K562 (cell line): ENCODE measurements around the gene FOXA3. TPM values are rescaled to one million over a fixed set of nuclear protein-coding genes. Genes with fewer than 3 reads are reported as not detected.

Experiments
- ATAC-seq: fragments of 200-7000 bp; cut with Tn5 transposase; 3 replicates; pipeline ENCODE4 v1.9.1; 2020; ENCODE audit warnings: moderate library complexity
- BruUV-seq: library from RNA; stranded (reverse); fragments of 400-500 nt; replicated peaks from 2 replicates; lab custom pipeline; 2021; lab: Mats Ljungman, UMichigan
- CTCF ChIA-PET: fragments of 300-600 bp; formaldehyde crosslinking; extraction: SDS; loops from one replicate; lab custom pipeline; 2021; ENCODE audit warnings: low intra/inter-chr PET ratio; lab: Yijun Ruan, JAX
- POLR2A ChIA-PET: fragments of 300-600, 350-650 bp; sonication (Branson Sonifier 250); formaldehyde crosslinking; extraction: SDS; loops from one replicate; lab custom pipeline; 2021; ENCODE audit warnings: antibody characterized with exemption, inconsistent platforms; lab: Yijun Ruan, JAX
- DNase-seq, 4 experiments: peaks; one replicate each; pipeline versions ENCODE4 v3.0.0 to v3.0.0-alpha.2; 2011 to 2018; ENCODE audit warnings: low spot score in 3 of 4, mixed read lengths in 3 of 4; ENCODE audit errors: extremely low read depth in 1 of 4
- FAIRE-seq: peaks from 2 replicates; lab custom pipeline; 2011; peaks lifted over from hg19 to GRCh38; lab: Jason Lieb, UNC
- H2AFZ ChIP-seq: 2 replicates; pipeline ENCODE4 v1.6.0; 2011; ENCODE audit warnings: low read depth, low read length, control low read depth, inconsistent platforms
- H3K27ac ChIP-seq: fragments of 200-600 bp; 3 replicates; pipeline ENCODE4 v1.8.0; 2011; ENCODE audit warnings: low read depth, mild to moderate bottlenecking, control low read depth, inconsistent platforms, low read length, moderate library complexity, mixed read lengths; ENCODE audit errors: extremely low read depth
- H3K27me3 ChIP-seq, 2 experiments: fragments of 300-600 bp in 1 of 2; 2 replicates in 1 of 2; 3 replicates in 1 of 2; pipeline versions ENCODE4 v1.6.0 to v1.8.0; 2011; ENCODE audit warnings: inconsistent platforms in 2 of 2, low read length in 2 of 2, mild to moderate bottlenecking in 1 of 2, mixed read lengths in 1 of 2, moderate library complexity in 1 of 2; ENCODE audit not compliant: control insufficient read depth in 2 of 2, insufficient read depth in 2 of 2
- H3K36me3 ChIP-seq: fragments of 300-600 bp; 3 replicates; pipeline ENCODE4 v1.8.0; 2011; ENCODE audit warnings: mild to moderate bottlenecking, low read length, inconsistent platforms; ENCODE audit not compliant: control insufficient read depth, insufficient read depth
- H3K4me1 ChIP-seq, 2 experiments: fragments of 200-600 bp in 1 of 2; replicated peaks in 1 of 2; 2 replicates in 1 of 2; 3 replicates in 1 of 2; pipeline versions ENCODE4 v1.5.1 to v1.8.0; 2011; ENCODE audit warnings: inconsistent platforms in 2 of 2, low read length in 2 of 2, mild to moderate bottlenecking in 1 of 2, mixed read lengths in 1 of 2, moderate library complexity in 1 of 2; ENCODE audit not compliant: control insufficient read depth in 2 of 2, insufficient read depth in 2 of 2
- H3K4me2 ChIP-seq: 2 replicates; pipeline ENCODE4 v1.6.1; 2011; ENCODE audit warnings: low read length, control low read depth, inconsistent platforms, mixed read lengths; ENCODE audit not compliant: insufficient read depth
- H3K4me3 ChIP-seq: fragments of 200-600 bp; sonication (generic), shearing (Covaris generic); 2 replicates; pipeline ENCODE4 v1.5.1; 2016; ENCODE audit warnings: control low read depth, inconsistent platforms
- H3K79me2 ChIP-seq: fragments of 200-600 bp; 3 replicates; pipeline ENCODE4 v1.8.0; 2011; ENCODE audit warnings: low read length, inconsistent platforms; ENCODE audit not compliant: control insufficient read depth, insufficient read depth
- H3K9ac ChIP-seq, 2 experiments: 2 replicates each; pipeline versions ENCODE4 v1.6.0 to v1.6.1; 2011; ENCODE audit warnings: low read depth in 2 of 2, low read length in 2 of 2, control low read depth in 1 of 2, inconsistent platforms in 1 of 2, mild to moderate bottlenecking in 1 of 2, mixed read lengths in 1 of 2; ENCODE audit not compliant: insufficient read depth in 1 of 2
- H3K9me1 ChIP-seq: one replicate; pipeline ENCODE4 v1.6.0; 2011; ENCODE audit warnings: inconsistent platforms, mild to moderate bottlenecking, low read length, moderate library complexity; ENCODE audit not compliant: control insufficient read depth, insufficient read depth
- H3K9me3 ChIP-seq: replicated peaks from 2 replicates; pipeline ENCODE4 v1.5.1; 2011; ENCODE audit warnings: low read depth, low read length, inconsistent platforms; ENCODE audit not compliant: control insufficient read depth, insufficient read depth
- H4K20me1 ChIP-seq: replicated peaks from 2 replicates; pipeline ENCODE4 v1.6.1; 2011; ENCODE audit warnings: low read length, inconsistent platforms, mixed read lengths; ENCODE audit not compliant: control insufficient read depth, insufficient read depth
- ARHGAP35 ChIP-seq: fragments of 450-650 bp; IDR thresholded peaks from 2 replicates; pipeline ENCODE4 v1.6.1; 2018; ENCODE audit not compliant: partially characterized antibody
- CBX1 ChIP-seq: sonication (generic); IDR thresholded peaks from 2 replicates; pipeline ENCODE4 v1.6.1; 2016; ENCODE audit warnings: antibody characterized with exemption, low read depth, mild to moderate bottlenecking
- CSDE1 ChIP-seq, 2 experiments: fragments of 450-650 bp; IDR thresholded peaks; 2 replicates each; pipeline ENCODE4 v1.6.1; 2016; ENCODE audit warnings: mild to moderate bottlenecking in 1 of 2
- DACH1 ChIP-seq: fragments of 450-650 bp; IDR thresholded peaks from 2 replicates; pipeline ENCODE4 v1.6.1; 2018; ENCODE audit not compliant: partially characterized antibody
- GABPA ChIP-seq: fragments of 200-800 bp; sonication (Bioruptor generic); conservative IDR thresholded peaks from 2 replicates; pipeline ENCODE4 v1.6.1; 2016; ENCODE audit warnings: low read depth, missing genetic modification characterization, missing compliant biosample characterization
- GTF2A2 ChIP-seq: IDR thresholded peaks from 2 replicates; pipeline ENCODE4 v1.6.1; 2016; ENCODE audit warnings: mild to moderate bottlenecking, missing genetic modification characterization, missing compliant biosample characterization
- HDAC1 ChIP-seq, 2 experiments: fragments of 450-650 bp; IDR thresholded peaks; 2 replicates each; pipeline ENCODE4 v1.6.1; 2016 to 2017; ENCODE audit warnings: inconsistent platforms in 1 of 2, mild to moderate bottlenecking in 1 of 2, moderate library complexity in 1 of 2
- JUNB ChIP-seq: fragments of 450-650 bp; formaldehyde crosslinking; conservative IDR thresholded peaks from 2 replicates; pipeline ENCODE4 v1.4.0; 2020; ENCODE audit warnings: mild to moderate bottlenecking
- KDM1A ChIP-seq, 2 experiments: fragments of 450-650 bp; IDR thresholded peaks; 2 replicates each; pipeline ENCODE4 v1.6.1; 2016; ENCODE audit warnings: mild to moderate bottlenecking in 2 of 2
- KLF1 ChIP-seq: fragments of 450-650 bp; IDR thresholded peaks from 2 replicates; pipeline ENCODE4 v1.6.1; 2016; ENCODE audit warnings: missing genetic modification characterization, missing compliant biosample characterization
- MCM2 ChIP-seq: fragments of 450-650 bp; IDR thresholded peaks from 2 replicates; pipeline ENCODE4 v1.6.1; 2017; ENCODE audit warnings: low read depth, mild to moderate bottlenecking
- PHF8 ChIP-seq: fragments of 200-600 bp; sonication (generic); IDR thresholded peaks from 2 replicates; pipeline ENCODE4 v1.6.1; 2012; ENCODE audit warnings: mixed run types, mild to moderate bottlenecking, inconsistent platforms, low read length, moderate library complexity, borderline replicate concordance
- POLR2A ChIP-seq: fragments of 450-650 bp; conservative IDR thresholded peaks from 2 replicates; pipeline ENCODE4 v1.6.1; 2016
- RBM25 ChIP-seq: fragments of 200-400 bp; formaldehyde crosslinking; IDR thresholded peaks from 2 replicates; pipeline ENCODE4 v1.6.1; 2018; ENCODE audit warnings: low read length, low read depth, moderate library complexity; ENCODE audit not compliant: severe bottlenecking
- RNF2 ChIP-seq: sonication (generic); IDR thresholded peaks from 2 replicates; pipeline ENCODE4 v1.6.1; 2016
- TBL1XR1 ChIP-seq, 2 experiments: IDR thresholded peaks; 2 replicates each; pipeline ENCODE4 v1.6.1; 2012; ENCODE audit warnings: improper control_type of control experiment in 2 of 2, low read length in 2 of 2, mild to moderate bottlenecking in 1 of 2
- ZBTB7A ChIP-seq: IDR thresholded peaks from 2 replicates; pipeline ENCODE4 v1.6.1; 2011; ENCODE audit warnings: low read depth, mild to moderate bottlenecking, low read length, moderate library complexity, borderline replicate concordance; ENCODE audit not compliant: control insufficient read depth
- ZNF584 ChIP-seq: fragments of 200-800 bp; sonication (Bioruptor generic); IDR thresholded peaks from 2 replicates; pipeline ENCODE4 v1.6.1; 2016; ENCODE audit warnings: low read depth, mild to moderate bottlenecking, missing genetic modification characterization, missing compliant biosample characterization
- ZNF75A ChIP-seq: fragments of 450-650 bp; formaldehyde crosslinking; IDR thresholded peaks from 2 replicates; pipeline ENCODE4 v1.4.0; 2020; ENCODE audit warnings: mild to moderate bottlenecking
- WGBS: fragments of 100-300 bp; shearing (Covaris generic); methylation state at CpG from one replicate; pipeline ENCODE4 v1.1.6; 2016; ENCODE audit warnings: low coverage, mixed read lengths; ENCODE audit not compliant: insufficient coverage; ENCODE audit errors: missing lambda C conversion rate; 5-methylcytosine and 5-hydroxymethylcytosine counted together
- in situ Hi-C: fragments of 300-500 bp; cut with MboI; formaldehyde crosslinking; loops from 4 replicates; pipeline ENCODE4 v1.15.0; 2018; ENCODE audit warnings: inconsistent platforms, mixed read lengths
- intact Hi-C: fragments of 100-400 bp; cut with micrococcal nuclease; formaldehyde crosslinking; loops from 2 replicates; pipeline ENCODE4 v1.14.2; 2022
- polyA plus RNA-seq, 8 experiments: library from polyadenylated mRNA; depleted of rRNA in 4 of 8; stranded (reverse) in 5 of 8; unstranded in 3 of 8; fragments of >200 nt; fragmentation: Nextera tagmentation in 2 of 8; fragmentation: Illumina TruSeq in 1 of 8; extraction: Ambion mirVana in 2 of 8; extraction: Trizol in 1 of 8; gene quantifications; 2 replicates each; pipeline versions ENCODE4 v1.2.1 to v1.2.3, GENCODE V29; 2011 to 2014; ENCODE audit warnings: inconsistent platforms in 1 of 8, missing spikeins in 1 of 8
- total RNA-seq, 7 experiments: library from RNA; depleted of rRNA in 6 of 7; stranded (reverse); fragments of >200 nt in 6 of 7; fragmentation: Illumina TruSeq in 2 of 7; extraction: Trizol in 2 of 7; gene quantifications; 2 replicates each; pipeline versions ENCODE4 v1.2.1 to v1.2.3, GENCODE V29; 2011 to 2021; ENCODE audit warnings: low replicate concordance in 1 of 7
- TF ChIP-seq, protein P1 (sequence below), 2 experiments: fragments of 450-650 bp in 1 of 2; sonication (generic) in 1 of 2; formaldehyde crosslinking; conservative IDR thresholded peaks; 2 replicates each; pipeline versions ENCODE4 v1.4.0 to v1.8.1; 2020 to 2022; ENCODE audit warnings: mild to moderate bottlenecking in 1 of 2, missing genetic modification reagents in 1 of 2
- TF ChIP-seq, protein P2 (sequence below), 2 experiments: fragments of 450-650 bp; IDR thresholded peaks; 2 replicates each; pipeline ENCODE4 v1.6.1; 2016

FOXA3 gene
- total and polyA plus RNA-seq, 9 of the 15 experiments (the other 6 are each of a cell fraction or from before 2014, with no cell fraction given): 1.3 to 15.5 (median 4.7) TPM

DNA sequence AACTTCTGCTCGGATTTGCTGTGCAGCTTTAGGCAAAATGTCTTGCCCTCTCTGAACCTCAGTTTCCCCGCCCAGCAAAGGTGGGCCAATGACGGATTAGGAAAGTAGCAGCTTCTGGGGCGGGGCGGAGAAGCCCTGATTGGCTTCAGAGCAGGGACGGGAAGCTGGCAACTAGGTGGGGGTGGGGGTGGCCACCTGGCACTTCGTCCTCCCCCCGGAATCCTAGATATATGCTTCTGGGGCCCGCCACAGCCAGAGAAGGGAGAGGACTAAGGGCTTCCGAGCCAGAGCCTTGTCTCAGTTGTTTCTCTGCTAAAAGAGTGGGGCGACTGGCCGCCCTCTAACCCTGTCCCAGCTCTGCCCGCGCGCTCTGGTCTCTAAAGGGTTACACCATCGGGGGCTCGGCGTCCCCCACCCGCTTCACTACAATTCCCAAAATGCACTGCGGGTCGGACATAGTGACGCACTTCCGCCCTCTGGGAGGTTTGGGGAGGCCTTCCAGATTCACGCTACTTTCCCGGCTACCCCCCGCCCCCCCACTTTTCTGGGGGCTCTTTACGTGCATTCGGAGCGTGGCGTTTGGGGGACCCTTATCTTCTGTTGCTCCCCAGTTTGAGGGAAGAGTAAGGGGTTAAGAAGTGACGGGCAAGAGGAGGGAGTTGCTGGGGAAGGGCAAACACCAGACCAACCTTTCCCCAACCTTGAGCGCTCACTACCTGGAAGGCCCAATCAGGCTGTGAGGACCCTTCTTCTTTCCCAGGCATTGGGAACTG, 22.5 kb downstream of the FOXA3 start:
- ChIA-PET CTCF (interaction anchor here (0.6 to 2.6 kb wide), 4 partner anchors 22 to 216 kb away, joined by 3 to 14 read pairs (median 6); partner anchors contain the start of genes FOXA3 and SYMPK), POLR2A (interaction anchor here (0.6 to 2.3 kb wide), 10 partner anchors 12 to 524 kb away, joined by 3 to 12 read pairs (median 4); partner anchors contain the start of genes FOXA3, MYPOP and NANOS2)
- Histone ChIP-seq H4K20me1 (no peaks in the 10 kb centered on the region), H3K4me2 (peak overlapping the region; percentile 87), H3K9me1 (no peaks in the 10 kb centered on the region), H3K27me3 (no peaks in the 10 kb centered on the region), H3K9me3 (no peaks in the 10 kb centered on the region), H3K9ac (peak overlapping the region; percentile 80 to 97), H3K36me3 (peaks cover 13% of the 10 kb centered on the region; the same call in 1 of the 3 replicates), H3K79me2 (peaks cover 25% of the 10 kb centered on the region), H3K4me3 (peak overlapping the region; percentile 58), H3K4me1 (peaks cover 37 to 63% of the 10 kb centered on the region in 2 experiments; a peak in 4 of 5 replicates), H3K27ac (peak overlapping the region; percentile 94), H2AFZ (peak overlapping the region; percentile 93)
- no TSS peak for BruUV-seq
- intact Hi-C loops (no loop called here), in situ Hi-C loops (no loop called here)
- DNase-seq (peak; percentile 85 to 96 (median 90)), ATAC-seq (peak; percentile 74), FAIRE-seq (peak; percentile 97)
- whole genome bisulfite sequencing: 2% methylated on average over 28 of the region's 32 CpGs
- TF ChIP-seq ZNF584 (CRISPR knock-in tag) (peak; percentile 65; the same call in 1 of the 2 replicates), DACH1 (no peak), CSDE1 (IDR thresholded peaks at IDR 0.05) (no peak), MCM2 (no peak), JUNB (CRISPR knock-in tag) (no peak), GTF2A2 (no peak), GABPA (tag) (peak; percentile 94), ZNF75A (CRISPR knock-in tag) (no peak), ZBTB7A (peak; percentile 95), CBX1 (peak; percentile 80), PHF8 (peak; percentile 78), RBM25 (no peak), ARHGAP35 (no peak), RNF2 (peak; percentile 50; the same call in 1 of the 2 replicates), HDAC1 (IDR thresholded peaks at IDR 0.05) (peak in 1 of 2 experiments; percentile 7; a peak in 2 of 4 replicates), TBL1XR1 (IDR thresholded peaks at IDR 0.05; ENCODE audit: low read length in 2 of 2) (peak in 1 of 2 experiments; percentile 70; a peak in 2 of 4 replicates), KDM1A (IDR thresholded peaks at IDR 0.05) (peak; percentile 94 to 97), POLR2A (peak; percentile 72), KLF1 (no peak)
- TF ChIP-seq, protein P1, sequence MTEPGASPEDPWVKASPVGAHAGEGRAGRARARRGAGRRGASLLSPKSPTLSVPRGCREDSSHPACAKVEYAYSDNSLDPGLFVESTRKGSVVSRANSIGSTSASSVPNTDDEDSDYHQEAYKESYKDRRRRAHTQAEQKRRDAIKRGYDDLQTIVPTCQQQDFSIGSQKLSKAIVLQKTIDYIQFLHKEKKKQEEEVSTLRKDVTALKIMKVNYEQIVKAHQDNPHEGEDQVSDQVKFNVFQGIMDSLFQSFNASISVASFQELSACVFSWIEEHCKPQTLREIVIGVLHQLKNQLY (CRISPR knock-in tag; conservative IDR thresholded peaks at IDR 0.05): no peak
- TF ChIP-seq, protein P2, sequence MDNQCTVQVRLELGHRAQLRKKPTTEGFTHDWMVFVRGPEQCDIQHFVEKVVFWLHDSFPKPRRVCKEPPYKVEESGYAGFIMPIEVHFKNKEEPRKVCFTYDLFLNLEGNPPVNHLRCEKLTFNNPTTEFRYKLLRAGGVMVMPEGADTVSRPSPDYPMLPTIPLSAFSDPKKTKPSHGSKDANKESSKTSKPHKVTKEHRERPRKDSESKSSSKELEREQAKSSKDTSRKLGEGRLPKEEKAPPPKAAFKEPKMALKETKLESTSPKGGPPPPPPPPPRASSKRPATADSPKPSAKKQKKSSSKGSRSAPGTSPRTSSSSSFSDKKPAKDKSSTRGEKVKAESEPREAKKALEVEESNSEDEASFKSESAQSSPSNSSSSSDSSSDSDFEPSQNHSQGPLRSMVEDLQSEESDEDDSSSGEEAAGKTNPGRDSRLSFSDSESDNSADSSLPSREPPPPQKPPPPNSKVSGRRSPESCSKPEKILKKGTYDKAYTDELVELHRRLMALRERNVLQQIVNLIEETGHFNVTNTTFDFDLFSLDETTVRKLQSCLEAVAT (IDR thresholded peaks at IDR 0.05): peak in 1 of 2 experiments; percentile 12; a peak in 1 of 4 replicates
